Measurements from ENCODE around the gene NEK5.

NEK5 gene

GRCh38 chr13:51998723-51999509 is 130.0 kb downstream of the NEK5 start:
- in situ Hi-C loops (cut with MboI; ENCODE audit: low pct_unique_long_range_greater_than_20kb, low sequenced_read_pairs): no loop called here
- no peak for DNase-seq

DNA sequence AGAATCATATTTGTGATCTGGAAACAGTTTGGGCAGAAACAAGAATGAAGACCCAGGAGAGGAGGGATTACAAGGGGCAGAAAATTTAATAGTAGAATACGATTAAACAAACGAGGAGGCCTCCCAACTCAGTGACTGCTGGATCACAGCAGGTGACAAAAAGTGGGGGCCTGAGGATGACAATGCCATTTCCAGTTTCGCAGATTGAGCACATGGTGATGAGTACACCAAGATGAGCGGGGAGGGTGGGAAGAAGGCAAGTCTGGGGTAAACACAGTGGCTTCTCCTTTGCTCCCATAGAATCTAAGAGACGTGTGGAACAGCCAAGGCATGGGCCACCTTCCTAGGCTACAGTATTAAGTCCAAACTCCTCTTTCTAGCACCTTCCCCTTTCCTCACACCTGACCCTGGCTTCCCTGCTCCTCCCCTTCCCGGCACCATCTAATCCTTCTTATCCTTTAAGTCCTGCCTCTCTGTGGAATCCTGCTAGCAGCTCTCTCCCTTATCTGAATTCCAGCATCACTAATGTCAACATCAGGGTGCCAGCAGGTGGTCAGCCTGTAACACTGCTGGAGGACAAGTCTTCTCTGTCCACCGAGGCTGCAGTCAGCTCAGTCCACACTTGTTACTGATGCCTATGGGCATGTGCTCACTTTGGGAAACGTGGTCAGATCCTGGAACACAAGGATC is 131.1 kb downstream of the NEK5 start:
- no peak for DNase-seq
- in situ Hi-C loops (cut with MboI; ENCODE audit: low pct_unique_long_range_greater_than_20kb, low sequenced_read_pairs): no loop called here

DNA sequence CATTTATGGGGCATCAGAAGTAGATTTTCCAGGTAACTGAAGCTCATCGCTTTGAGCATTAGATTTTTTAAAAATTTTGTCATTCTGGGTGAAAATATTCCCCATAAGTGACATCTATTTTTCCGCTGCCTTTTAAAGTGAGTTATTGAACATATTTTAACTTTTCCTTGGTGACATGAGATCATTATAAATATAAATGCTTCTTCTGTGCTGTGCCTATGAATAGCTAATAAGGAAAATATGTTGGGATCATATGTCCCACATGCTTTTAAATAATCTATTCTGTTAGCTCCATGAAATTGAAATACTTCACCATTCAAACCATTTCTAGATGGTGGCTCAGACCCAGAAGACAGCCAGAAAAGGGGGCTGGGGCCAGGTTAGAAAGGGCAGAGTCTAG is 131.7 kb downstream of the NEK5 start:
- in situ Hi-C loops (cut with MboI; ENCODE audit: low pct_unique_long_range_greater_than_20kb, low sequenced_read_pairs): no loop called here
- no peak for DNase-seq

- in situ Hi-C loops (cut with MboI; ENCODE audit: low pct_unique_long_range_greater_than_20kb, low sequenced_read_pairs): no loop called here
- no peak for DNase-seq
These were observed 132.2 kb downstream of the NEK5 start for GRCh38 chr13:51996641-51997040.

- in situ Hi-C loops (cut with MboI; ENCODE audit: low pct_unique_long_range_greater_than_20kb, low sequenced_read_pairs): no loop called here
- peak; percentile 82 for DNase-seq
These were observed 133.0 kb downstream of the NEK5 start for GRCh38 chr13:51995677-51996551.

- in situ Hi-C loops (cut with MboI; ENCODE audit: low pct_unique_long_range_greater_than_20kb, low sequenced_read_pairs): no loop called here
- DNase-seq: no peak
These were observed 135.2 kb downstream of the NEK5 start for GRCh38 chr13:51993713-51994112.

GRCh38 chr13:51988988-51989618 is 139.8 kb downstream of the NEK5 start:
- in situ Hi-C loops (cut with MboI; ENCODE audit: low pct_unique_long_range_greater_than_20kb, low sequenced_read_pairs): no loop called here
- DNase-seq: no peak
